GM19035 (cell line): ENCODE results near the gene ABTB1.
A peak's percentile ranks its signal among the peaks of the same experiment; 100 is the strongest.

ENCODE experiments used
- ATAC-seq: cut with Tn5 transposase; IDR thresholded peaks from one replicate; pipeline ENCODE4 v1.9.1; 2021; ENCODE audit not compliant: unreplicated experiment

ABTB1 gene

DNA sequence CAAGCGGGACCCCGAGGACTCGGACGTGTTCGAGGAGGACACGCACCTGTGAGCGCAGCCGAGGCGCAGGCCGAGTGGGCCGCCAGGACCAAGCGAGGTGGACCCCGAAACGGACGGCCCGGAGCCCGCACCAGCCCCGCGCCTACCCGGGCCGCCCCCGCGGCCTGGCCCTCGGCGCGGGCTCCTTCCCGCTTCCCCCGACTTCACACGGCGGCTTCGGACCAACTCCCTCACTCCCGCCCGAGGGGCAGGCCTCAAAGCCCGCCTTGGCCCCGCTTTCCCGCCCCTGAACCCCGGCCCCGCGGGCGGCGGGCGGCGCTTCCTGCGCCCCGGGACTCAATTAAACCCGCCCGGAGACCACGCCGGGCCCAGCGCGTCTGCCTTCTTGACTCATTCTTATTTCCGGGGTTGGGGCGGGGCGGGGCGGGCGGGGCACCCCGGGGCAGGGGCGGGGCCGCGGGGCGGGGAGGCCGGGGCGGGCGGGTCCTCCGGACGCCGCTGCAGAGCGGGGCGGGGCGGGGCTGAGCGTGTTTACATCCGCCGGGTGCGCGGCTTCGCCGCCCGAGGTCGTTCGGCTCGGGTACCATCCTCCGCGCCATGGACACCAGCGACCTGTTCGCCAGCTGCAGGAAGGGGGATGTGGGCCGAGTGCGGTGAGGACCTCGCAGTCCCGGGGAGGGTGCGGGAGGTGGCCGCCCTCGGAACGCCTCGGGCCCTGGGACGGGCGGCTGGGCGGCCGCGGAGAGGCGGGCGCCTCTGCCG lies at the start of gene ABTB1:
Gene ABTB1, plus strand, starts transcription at position 524 of the 762 bp plus-strand sequence. Its CDS starts 74 bp downstream, at position 598.
- peak; percentile 70 for ATAC-seq

DNA sequence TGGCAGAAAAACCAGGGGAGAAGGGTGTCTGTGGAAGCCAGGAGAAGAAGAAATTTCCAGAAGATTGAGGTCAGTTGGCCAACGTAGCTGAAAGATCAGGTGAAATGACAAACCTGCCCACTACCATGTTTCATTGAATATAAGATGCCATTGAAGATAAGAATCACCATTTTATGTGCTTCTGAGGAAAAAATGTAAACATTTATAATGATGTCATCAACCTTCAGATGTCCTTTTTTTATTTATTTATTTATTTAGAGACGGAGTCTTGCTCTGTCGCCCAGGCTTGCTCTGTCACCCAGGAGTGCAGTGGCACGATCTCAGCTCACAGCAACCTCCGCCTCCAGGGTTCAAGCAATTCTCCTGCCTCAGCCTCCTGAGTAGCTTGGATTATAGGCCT lies 48.7 kb upstream of the ABTB1 start:
- no peak for ATAC-seq

GRCh38 chr3:127625821-127626220 lies 46.9 kb upstream of the ABTB1 start:
- no peak for ATAC-seq

GRCh38 chr3:127628426-127628787 lies 44.3 kb upstream of the ABTB1 start:
- ATAC-seq: no peak

GRCh38 chr3:127628788-127629466 lies 43.8 kb upstream of the ABTB1 start, which contains the start of gene PODXL2:
Gene PODXL2 (plus strand): TSS chr3:127629185. CDS start chr3:127629220, 35 bp downstream.
- peak; percentile 49 for ATAC-seq

GRCh38 chr3:127629467-127630403 lies 43.0 kb upstream of the ABTB1 start:
- no peak for ATAC-seq

DNA sequence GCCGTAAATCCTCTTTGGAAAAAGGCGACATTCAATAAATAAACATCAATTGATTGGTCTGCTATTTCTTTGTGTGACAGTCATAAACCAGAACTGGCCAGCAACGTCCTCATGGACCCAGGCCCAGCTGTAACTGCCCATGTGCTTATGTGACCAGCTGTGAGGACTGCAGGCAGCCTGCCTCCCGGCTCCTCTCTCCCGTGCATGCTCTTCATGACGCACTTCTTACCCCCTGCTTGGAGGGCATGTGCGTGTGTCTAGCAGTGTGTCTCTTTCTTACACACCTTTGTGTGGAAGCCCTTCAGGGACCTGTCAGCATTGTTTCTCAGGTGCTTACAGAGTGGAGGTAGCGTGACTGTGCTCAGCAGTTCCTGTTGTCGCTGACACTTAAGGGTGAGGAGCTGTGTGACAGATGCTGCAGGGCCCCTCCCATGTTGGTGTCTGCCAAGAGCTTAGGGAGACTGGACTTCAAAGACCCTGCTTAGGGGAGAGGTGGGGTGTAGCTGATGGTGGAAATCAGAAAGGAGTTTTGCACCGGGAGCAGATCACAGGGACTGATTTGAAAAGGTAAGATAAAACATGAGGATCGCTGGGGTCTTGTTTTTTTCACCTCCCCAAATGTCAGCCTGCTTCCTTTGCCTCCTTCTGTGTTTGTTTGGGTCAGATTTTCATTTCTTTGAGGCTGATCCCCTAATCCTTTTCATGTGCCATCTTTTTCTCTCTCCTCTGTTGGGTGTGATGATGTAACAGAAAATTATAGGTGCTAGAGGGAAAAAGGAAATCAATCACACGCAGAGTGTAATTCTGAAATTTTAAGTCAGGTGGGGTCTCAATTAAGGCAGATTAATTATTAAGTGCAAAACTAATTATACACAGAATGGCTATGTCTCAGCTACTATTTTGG lies 41.7 kb upstream of the ABTB1 start:
- ATAC-seq: no peak

GRCh38 chr3:127632035-127632820 lies 40.5 kb upstream of the ABTB1 start:
- ATAC-seq: no peak

DNA sequence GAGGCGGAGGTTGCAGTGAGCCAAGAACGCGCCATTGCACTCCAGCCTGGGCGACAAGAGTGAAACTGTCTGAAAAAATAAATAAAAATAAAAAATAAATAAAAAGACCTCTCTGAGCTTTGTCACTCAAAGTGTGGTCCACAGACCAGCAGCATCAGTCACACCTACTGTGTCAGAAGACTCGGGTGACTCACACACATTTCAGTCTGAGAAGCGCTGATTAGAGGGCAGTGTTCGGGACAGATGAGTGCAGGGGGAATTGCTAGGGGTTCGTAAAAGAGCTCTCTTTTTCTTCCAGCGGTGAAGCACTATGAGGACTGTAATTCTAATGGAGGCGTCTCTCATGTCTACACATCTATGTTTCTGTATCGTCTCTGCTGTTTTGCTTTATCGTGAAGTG lies 38.1 kb upstream of the ABTB1 start:
- ATAC-seq: no peak

DNA sequence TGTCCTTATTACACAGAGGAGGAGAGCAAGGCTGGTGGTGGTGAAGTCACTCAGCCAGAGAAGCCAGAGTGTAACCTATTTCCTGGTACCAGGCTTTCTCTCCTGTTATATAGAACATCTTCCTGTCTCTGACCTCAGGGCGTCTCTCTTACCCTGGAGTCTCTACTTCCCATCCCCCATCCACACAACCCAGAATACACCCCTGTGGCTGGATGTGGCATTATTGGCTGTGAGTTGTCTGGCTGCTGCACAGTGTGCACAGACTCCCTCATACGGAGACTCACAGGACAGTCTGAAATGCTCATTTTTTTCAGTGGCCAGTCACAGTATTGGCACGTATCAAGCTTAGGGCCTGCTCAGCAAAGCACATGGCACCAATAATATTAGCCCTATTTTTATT lies 35.2 kb upstream of the ABTB1 start:
- ATAC-seq: no peak

GRCh38 chr3:127637971-127638370 lies 34.8 kb upstream of the ABTB1 start:
- no peak for ATAC-seq

DNA sequence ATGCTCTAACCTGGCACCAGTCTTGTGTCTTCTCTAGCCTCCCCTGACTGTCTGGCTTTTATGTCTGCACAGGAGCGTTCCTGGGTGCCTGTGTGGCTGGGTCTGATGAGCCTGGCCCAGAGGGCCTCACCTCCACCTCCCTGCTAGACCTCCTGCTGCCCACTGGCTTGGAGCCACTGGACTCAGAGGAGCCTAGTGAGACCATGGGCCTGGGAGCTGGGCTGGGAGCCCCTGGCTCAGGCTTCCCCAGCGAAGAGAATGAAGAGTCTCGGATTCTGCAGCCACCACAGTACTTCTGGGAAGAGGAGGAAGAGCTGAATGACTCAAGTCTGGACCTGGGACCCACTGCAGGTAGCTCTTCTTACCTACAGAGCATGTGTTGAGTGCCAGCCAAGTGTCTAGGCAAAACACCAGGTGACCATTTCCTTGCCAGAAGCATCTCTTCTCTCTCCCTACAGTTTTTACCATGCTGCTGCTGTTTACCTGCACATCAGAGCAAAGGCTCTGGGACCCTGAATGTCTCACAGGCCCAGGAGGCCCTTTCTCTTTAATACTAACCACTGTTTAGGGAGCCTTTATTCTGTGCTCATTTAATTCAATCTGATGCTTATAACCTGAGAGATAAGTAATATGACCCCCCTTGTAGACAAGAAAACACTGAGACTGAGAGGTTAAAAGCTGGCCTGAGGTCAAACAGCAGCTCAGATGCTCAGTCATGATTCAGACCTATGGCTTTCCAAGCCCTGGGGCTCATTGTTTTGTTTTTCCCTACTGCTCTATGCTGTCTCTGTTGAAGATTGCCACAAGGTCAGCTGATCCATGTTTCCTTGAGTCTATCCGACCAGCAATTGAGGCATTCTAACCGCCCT lies 33.3 kb upstream of the ABTB1 start:
- no peak for ATAC-seq

GRCh38 chr3:127640042-127640355 lies 32.8 kb upstream of the ABTB1 start:
- ATAC-seq: no peak

DNA sequence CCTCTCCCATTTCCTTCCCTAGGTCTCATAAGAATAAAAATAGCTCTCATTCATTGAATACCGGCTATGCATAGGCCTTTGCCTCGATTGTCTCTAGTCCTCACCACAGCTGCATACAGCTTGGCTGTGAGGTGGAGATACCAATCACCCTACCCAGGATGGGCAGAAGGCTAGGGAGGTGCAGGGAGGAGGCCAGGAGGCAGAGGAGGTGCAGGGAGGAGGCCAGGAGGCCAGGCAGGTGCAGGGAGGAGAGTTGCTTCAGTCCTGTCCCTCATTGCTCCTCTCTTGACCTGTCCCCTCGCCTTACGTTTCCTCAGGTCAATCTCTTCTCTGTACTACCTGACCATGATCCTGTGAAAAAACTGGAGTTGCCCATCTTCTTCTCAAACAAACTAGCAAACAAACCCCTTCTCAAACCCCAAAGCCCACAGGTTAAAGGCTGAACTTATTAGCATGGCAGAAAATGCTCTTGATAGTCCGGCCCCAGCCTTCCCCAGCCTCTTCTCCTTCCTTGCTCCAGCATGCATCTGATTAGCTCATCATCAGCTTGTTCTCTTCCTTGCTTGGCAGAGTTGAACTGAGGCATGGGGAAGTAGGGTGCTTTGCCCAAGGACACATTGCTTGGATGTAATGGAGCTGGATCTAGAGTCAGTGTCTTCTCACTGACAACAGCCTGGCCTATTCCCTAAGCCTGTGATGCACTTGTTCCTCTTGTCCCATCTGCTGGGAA lies 27.9 kb upstream of the ABTB1 start:
- no peak for ATAC-seq

- no peak for ATAC-seq
Observed at GRCh38 chr3:127645371-127646015, 27.3 kb upstream of the ABTB1 start.

- no peak for ATAC-seq
Observed at GRCh38 chr3:127646501-127647046, 26.2 kb upstream of the ABTB1 start.

- ATAC-seq: no peak
Observed at GRCh38 chr3:127647166-127647844, 25.4 kb upstream of the ABTB1 start.
